Stimulated activated CD8-positive, alpha-beta memory T cell treated with anti-CD3 and anti-CD28 coated beads, Interleukin-7, amount 100 ng/mL, for 4 hours (primary cell): Measurements from ENCODE around the gene POLR2B.
"Not testable (repeated sequence)": the region's sequence is repeated elsewhere in the genome, so short reads cannot be mapped to it uniquely, and the experiment has no call there.

Experiments
- DNase-seq, 2 donors: peaks; one replicate each; pipeline ENCODE4 v3.0.0-alpha.2; 2020; ENCODE audit warnings: low read depth in 2 of 2

The POLR2B gene

DNA sequence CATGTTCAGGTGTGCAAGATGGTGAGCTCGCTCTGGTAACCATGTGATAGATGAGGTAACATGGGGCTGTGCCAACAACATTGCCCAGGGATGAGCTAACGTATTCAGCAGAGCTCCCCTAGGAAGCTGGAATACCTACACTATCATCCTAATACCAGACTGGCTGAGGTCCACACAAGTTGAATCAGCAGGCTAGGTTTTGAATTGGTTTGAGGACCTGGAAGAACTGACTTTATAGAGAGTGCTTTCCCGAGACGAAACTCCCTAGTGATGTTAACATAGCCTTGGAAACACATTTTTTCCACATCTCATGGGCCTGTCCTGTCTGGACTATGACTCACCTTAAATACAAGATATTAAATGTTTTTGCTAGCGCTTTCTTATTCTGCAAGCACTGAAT lies 74.8 kb downstream of the POLR2B start:
- no peak for DNase-seq

GRCh38 chr4:57055886-57056285 lies 77.2 kb downstream of the POLR2B start:
- DNase-seq: no peak

GRCh38 chr4:57059890-57060716 lies 81.4 kb downstream of the POLR2B start:
- DNase-seq: no peak

- DNase-seq: not testable (repeated sequence)
Measured at GRCh38 chr4:57060717-57061067, 82.0 kb downstream of the POLR2B start.

GRCh38 chr4:57061395-57061794 lies 82.7 kb downstream of the POLR2B start:
- no peak for DNase-seq

DNA sequence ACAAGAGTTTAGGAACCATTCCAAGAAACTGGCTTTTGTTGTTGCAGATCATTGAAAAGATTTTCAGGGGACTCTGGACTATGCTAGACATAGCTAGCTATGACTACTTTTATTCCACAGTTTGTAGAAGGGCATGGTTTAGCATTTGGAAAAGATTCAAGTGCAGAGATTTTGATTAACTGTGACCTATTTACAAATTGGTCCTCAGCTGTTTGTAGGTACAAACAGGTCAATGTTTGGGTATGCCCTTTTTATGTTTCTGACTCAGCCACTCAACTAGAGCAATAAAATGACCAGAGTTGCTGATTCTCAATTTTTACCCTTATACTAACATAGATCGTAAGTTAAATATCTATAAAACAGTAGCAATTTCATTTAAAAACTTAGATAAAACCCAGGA lies 84.8 kb downstream of the POLR2B start:
- DNase-seq: no peak

DNA sequence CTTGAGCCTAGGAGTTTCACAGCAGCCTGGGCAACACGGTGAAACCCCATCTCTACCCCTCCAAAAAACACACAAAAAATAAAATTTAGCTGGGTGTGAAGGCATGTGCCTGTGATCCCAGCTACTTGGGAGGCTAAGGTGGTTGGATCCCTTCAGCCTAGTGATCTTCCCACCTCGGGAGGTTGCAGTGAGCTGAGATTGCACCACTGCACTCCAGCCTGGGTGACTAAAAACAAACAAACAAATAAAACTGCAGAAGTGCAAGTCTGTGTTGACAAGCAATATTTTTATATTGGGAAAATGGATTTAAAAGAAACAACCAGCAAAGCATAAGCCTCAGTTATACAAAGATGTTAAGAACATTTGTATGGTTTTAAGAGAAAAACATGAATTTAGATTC lies 85.4 kb downstream of the POLR2B start:
- DNase-seq: no peak

DNA sequence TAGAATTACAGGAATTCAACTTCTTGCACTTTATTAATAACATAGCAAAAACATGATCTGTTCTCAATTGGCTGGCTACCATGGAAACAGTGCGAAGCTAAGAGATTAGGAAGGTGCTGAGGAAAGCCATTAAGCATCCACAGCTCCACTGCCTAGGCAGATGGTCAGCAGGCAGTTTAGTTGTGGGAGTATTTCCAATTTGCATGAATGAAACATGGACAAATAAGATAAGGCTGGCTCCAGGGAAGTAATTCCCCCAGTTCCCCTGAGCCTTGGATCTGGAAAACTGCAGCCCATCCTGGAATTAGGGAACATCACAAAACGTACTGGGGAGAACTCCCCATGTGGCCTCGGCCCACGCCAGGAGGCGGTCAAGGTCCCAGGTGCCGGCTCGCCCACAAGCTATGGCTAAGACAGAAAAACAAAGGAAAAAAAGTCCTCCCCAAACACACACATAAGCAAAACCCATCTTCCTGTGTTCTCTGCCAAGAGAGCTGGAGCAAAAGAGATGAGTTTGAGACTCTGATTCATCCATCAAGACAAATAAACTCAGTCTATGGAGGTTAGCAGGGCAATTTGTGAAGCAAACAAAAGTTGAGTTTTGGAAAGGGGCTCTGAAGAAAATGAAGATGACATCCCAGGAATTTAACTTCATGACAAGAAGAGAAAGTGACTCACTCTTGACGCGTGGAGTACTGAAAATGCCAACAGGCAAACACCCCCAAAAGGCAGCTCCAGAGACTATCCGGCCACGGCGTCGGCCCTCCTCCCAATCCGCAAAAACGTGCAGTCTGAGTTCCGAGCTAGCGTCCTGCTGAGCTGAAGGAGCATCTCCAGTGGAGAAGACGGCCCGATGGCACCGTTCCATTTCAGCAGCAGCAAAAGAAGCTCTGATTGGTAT lies 86.4 kb downstream of the POLR2B start:
- DNase-seq: no peak

GRCh38 chr4:57065730-57066482 lies 87.2 kb downstream of the POLR2B start:
- DNase-seq: no peak

DNA sequence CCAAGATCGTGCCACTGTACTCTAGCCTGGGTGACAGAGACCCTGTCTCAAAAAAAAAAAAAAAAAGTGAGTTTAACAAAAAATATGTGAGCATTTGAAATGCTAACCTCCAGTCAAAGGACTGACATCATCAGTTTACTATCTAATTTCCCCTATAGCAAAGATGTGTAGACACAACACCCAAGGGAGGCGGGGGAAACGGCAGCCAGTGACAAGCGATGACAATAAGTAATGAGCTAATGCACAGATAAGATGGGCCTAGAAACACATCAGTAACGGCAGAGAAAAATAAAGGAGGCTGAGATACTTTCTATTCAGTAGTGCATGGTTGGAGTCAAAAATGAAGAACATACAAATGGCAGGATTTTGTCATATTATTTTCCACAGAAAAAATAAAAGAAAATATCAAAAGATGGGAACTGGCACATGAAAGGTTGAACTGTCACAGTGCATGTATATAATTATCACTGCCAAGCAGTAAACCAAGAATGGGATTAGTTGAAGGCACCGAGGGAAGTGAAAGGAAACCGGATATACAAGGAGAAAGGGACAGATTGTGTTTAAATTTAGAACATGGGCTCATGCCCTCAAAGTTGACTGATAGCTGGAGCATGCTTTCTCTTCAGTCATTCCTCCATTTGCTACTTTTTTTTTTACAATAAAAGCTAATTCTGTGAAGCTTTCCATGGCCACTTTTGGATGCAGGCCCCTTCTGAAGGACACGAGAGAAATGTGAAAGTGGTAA lies 89.7 kb downstream of the POLR2B start:
- no peak for DNase-seq

DNA sequence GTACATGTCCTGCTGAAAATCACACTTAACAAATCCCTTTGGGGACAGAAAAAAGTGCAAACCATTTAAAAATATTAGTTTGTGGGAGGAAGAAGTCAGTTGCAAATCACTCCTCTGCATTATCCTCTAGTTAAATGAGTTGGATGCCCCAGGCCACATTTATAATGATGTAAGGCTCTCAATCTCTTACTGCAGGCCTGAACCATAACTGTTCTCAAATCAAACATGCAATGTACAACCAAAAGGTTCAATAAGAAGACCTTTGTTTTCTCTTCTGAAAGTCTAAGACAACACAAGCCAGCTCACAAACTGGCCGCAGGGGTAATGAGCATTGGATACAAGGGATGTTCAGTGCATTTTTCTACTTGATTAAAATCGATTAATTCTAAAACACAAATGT lies 91.8 kb downstream of the POLR2B start:
- no peak for DNase-seq

- DNase-seq: no peak
Measured at GRCh38 chr4:57071326-57071725, 92.6 kb downstream of the POLR2B start.

- DNase-seq: no peak
Measured at GRCh38 chr4:57073559-57073958, 94.9 kb downstream of the POLR2B start.

DNA sequence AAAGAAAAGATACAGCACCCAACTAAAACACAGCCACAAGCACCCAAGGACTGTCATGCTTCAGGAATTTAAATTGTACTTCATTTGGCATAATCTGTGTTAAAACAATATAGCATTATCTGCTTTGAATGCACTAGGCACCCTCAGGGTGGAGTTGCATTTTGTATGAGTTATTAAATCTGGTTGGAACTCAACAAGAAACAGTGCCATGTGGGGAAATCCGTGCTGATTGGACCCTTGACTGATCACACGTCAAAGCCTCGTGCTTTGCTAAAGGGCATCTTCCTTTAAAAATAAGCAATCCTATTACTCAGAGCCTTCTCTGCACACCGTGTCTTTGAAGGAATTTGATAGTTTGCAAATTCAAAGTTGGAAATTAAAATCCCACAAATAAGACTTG lies 96.0 kb downstream of the POLR2B start:
- DNase-seq: no peak

GRCh38 chr4:57075367-57075766 lies 96.7 kb downstream of the POLR2B start:
- no peak for DNase-seq

DNA sequence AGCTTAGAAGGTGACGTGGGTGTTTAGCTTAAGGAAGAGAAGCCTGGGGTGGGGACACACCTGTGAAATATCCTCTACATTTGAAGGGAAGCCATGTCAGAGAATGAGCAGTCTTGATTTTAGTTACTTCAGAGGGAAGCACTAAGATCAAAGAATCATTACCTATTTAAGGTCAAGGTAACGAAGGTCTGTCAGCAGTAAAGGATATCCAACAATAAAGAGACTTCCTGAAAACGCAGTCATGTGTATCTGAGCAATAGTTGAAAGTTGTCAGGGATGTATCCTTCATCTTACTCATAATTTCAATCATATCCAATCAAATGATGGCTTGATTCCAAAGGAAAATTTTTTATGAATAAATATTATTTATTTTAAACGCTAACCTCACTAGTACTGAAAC lies 98.0 kb downstream of the POLR2B start:
- no peak for DNase-seq

DNA sequence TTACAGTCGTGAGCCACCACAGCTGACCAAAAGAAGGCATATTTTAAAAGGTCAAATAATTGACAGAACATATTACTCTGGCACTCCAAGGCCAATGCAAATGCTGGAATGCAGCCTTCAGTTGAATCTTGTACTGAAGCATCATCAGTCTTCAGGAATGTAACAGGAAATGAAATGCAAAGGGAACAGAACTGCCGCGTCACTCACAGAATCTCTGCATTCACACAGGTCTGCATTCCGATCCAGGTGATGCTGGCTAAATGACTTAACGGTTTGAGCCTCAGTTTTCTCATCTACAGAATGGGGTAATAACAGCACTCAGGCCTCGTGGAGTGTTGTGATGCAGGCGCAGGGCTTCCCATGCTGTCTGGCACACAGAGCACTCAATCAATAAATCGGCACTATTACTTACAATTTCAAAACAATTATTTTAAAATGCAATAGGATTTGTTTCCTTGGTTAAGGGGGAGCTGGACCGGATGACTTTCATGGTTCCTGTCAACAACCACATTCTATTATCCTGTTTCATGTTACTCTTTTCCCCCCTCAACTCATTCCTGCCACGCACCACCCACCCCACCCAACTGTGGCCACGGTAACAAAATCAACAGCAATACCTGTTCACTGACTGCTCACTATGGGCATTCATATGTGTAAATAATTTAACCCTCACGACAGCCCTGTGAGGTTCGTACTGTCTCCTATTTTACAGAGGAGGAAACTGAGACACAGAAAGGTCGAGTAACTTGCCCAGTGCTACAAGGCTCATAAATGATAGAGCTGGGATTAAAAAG lies 99.1 kb downstream of the POLR2B start:
- no peak for DNase-seq

DNA sequence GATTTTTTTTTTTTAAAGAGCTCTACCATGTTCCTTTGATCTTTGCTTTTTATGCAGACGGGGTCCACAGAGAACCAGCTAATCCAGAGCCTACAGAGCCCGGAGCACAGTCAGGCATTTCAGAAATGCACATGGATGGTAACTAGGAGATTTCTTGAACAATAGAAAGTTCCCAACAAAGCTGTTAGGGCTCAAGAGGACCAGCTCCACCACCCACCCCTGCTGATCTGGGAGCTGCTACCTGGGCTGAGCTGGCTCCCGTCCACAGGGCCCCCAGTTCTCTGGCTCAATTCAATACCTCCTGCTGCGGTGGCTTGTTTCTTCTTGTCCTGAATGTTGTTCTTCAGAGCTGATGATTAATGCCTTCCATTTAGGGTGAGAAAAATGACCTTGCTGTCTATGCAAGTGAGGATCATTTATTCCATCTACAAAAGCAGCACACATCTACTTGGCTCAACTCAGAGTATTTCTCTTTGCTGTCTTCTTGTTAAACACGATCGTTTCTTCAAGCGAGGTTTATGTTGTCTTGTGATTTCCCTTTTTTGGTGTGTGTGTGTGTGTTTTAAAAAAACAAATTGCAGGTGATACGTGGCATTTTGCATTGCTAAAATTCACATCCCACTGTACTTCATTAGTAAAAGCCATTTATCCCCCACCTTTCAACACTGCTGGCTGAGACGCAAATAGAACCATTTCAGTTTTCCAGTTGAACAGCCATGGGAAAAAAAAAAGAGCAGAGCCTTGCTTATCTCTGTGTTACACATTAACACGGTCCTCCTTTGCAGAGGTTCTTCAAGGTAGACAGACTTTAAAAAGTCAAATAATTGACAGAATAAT lies 100.2 kb downstream of the POLR2B start:
- no peak for DNase-seq
